ENCODE data around the gene LINGO4.

DNA sequence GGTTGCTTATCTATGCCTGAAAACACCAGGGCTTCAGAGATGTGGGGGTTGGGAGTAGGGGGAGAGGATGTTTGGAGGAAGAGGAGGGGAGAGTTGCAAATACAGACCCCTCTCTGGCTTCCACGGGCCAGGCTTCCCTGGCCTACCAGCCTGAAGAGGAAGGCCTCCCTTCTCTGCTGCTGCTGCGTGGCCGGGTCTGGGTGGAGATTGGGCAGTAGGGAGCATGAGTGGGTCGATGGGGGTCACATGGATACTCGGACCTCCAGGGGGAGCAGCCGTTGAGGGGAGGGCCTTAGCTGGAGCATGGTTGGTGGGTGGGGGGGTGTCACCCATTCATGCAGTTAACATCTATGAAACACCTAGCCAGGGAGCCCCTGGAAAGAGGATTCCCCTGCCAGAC lies 24.8 kb upstream of the LINGO4 start:
- TF ChIP-seq, protein P1, sequence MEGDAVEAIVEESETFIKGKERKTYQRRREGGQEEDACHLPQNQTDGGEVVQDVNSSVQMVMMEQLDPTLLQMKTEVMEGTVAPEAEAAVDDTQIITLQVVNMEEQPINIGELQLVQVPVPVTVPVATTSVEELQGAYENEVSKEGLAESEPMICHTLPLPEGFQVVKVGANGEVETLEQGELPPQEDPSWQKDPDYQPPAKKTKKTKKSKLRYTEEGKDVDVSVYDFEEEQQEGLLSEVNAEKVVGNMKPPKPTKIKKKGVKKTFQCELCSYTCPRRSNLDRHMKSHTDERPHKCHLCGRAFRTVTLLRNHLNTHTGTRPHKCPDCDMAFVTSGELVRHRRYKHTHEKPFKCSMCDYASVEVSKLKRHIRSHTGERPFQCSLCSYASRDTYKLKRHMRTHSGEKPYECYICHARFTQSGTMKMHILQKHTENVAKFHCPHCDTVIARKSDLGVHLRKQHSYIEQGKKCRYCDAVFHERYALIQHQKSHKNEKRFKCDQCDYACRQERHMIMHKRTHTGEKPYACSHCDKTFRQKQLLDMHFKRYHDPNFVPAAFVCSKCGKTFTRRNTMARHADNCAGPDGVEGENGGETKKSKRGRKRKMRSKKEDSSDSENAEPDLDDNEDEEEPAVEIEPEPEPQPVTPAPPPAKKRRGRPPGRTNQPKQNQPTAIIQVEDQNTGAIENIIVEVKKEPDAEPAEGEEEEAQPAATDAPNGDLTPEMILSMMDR (IDR thresholded peaks at IDR 0.05): no peak
- no peak for TF ChIP-seq POLR2A (IDR thresholded peaks at IDR 0.05)
